Measurements from ENCODE around the gene CEP20. TPM values are rescaled to one million over a fixed set of nuclear protein-coding genes. Genes with fewer than 3 reads are reported as not detected.

CEP20 gene
- total RNA-seq, 2 experiments from 2014 or later: 34.5 to 39.0 TPM

DNA sequence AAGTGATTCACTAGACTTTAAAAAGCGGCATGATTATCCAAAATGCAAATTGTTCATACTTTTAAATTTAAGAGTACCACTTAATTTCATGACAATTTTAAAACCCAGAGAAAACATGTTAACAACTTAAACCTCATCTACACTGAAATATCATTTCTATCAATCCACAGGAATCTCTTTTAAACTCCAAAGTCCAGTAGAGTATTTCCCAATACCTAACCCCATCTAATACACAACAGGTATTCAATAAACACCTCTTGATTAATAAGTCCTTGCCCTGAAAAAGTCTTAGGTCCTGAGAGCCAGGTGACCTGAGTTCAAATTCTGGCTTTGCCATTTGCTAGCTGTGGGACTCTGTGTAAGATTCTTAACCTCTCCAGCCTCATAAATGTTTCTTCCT, 14.7 kb downstream of the CEP20 start:
- Mint-ChIP-seq H3K4me1 (ENCODE audit: low read depth) (peaks cover 3% of the 10 kb centered on the region), H3K9me3 (no peaks in the 10 kb centered on the region), H3K4me3 (no peak overlapping the region), H3K27ac (no peak overlapping the region), H3K27me3 (no peaks in the 10 kb centered on the region), H3K36me3 (ENCODE audit: low read depth) (peaks cover 16% of the 10 kb centered on the region)
- ATAC-seq (no peak), DNase-seq (no peak)
- TF ChIP-seq, protein P1, sequence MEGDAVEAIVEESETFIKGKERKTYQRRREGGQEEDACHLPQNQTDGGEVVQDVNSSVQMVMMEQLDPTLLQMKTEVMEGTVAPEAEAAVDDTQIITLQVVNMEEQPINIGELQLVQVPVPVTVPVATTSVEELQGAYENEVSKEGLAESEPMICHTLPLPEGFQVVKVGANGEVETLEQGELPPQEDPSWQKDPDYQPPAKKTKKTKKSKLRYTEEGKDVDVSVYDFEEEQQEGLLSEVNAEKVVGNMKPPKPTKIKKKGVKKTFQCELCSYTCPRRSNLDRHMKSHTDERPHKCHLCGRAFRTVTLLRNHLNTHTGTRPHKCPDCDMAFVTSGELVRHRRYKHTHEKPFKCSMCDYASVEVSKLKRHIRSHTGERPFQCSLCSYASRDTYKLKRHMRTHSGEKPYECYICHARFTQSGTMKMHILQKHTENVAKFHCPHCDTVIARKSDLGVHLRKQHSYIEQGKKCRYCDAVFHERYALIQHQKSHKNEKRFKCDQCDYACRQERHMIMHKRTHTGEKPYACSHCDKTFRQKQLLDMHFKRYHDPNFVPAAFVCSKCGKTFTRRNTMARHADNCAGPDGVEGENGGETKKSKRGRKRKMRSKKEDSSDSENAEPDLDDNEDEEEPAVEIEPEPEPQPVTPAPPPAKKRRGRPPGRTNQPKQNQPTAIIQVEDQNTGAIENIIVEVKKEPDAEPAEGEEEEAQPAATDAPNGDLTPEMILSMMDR (IDR thresholded peaks at IDR 0.05): no peak
- ChIA-PET CTCF (interaction anchor here (1.0 to 2.8 kb wide), 5 partner anchors 10 to 253 kb away, joined by 3 to 9 read pairs (median 3); partner anchors contain the start of gene CEP20), POLR2A (interaction anchor here (1.5 kb wide), 1 partner anchor 20 kb away, joined by 3 read pairs; no protein-coding TSS in a partner anchor)
- intact Hi-C loops (cut with micrococcal nuclease): no loop called here

DNA sequence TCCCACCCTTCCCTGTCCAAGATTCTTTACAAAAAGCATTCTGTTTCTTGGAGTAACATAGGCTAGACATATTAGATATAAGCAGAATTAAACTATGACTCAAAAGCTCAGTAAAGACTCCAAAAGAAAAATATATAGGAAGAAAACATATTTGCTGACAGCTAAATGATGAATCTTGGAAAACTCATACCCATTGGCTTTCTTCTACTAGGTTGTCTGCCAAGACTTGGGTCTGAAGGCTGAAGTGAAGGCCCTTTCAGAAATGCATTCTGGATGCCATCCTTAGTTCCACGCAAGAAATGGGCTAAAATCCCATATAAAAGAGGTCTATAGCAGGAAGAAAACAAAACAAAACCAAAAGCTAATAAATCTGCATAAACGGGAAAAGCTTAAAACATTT, 15.1 kb downstream of the CEP20 start:
- Mint-ChIP-seq H3K27ac (no peak overlapping the region), H3K4me1 (ENCODE audit: low read depth) (peaks cover 3% of the 10 kb centered on the region), H3K4me3 (no peak overlapping the region), H3K36me3 (ENCODE audit: low read depth) (peaks cover 15% of the 10 kb centered on the region), H3K27me3 (no peaks in the 10 kb centered on the region), H3K9me3 (no peaks in the 10 kb centered on the region)
- ATAC-seq (no peak), DNase-seq (no peak)
- POLR2A ChIA-PET: interaction anchor here (1.6 kb wide), 1 partner anchor 15 kb away, joined by 4 read pairs; the partner anchor contains the start of gene CEP20
- CTCF ChIA-PET: interaction anchor here (1.2 to 2.8 kb wide), 2 partner anchors 15 to 33 kb away, joined by 4 to 9 read pairs; partner anchors contain the start of gene CEP20
- TF ChIP-seq, protein P1 (IDR thresholded peaks at IDR 0.05): no peak
- intact Hi-C loops (cut with micrococcal nuclease): no loop called here

DNA sequence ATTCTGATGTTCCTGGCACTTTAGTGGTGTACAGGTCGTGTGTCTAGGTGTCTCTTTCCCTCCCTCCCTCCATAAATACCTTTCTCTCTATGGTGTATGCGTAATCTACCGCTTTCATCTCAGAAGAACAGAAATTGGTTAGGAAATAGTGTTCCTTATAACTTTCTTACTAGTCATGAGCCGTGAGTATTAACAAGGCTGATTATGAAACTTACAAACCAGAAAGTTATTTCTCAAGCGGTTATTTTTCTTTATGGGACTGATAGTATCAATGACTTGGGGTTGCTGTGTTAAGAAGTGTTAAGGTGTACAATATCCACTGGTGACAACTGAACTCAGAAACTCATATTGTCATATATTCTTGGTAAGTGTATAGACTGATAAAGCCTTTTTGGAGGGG, 18.4 kb downstream of the CEP20 start:
- POLR2A ChIA-PET: interaction anchor here (1.2 kb wide), 1 partner anchor 14 kb away, joined by 3 read pairs; no protein-coding TSS in a partner anchor
- TF ChIP-seq, protein P1 (IDR thresholded peaks at IDR 0.05): no peak
- intact Hi-C loops (cut with micrococcal nuclease): no loop called here
- Mint-ChIP-seq H3K9me3 (no peaks in the 10 kb centered on the region), H3K27me3 (no peaks in the 10 kb centered on the region), H3K4me1 (ENCODE audit: low read depth) (no peaks in the 10 kb centered on the region), H3K27ac (peak overlapping the region; percentile 39), H3K36me3 (ENCODE audit: low read depth) (peaks cover 17% of the 10 kb centered on the region), H3K4me3 (no peak overlapping the region)
- no peak for ATAC-seq
- CTCF ChIA-PET: interaction anchor here (1.1 kb wide), 1 partner anchor 48 kb away, joined by 3 read pairs; no protein-coding TSS in a partner anchor
- no peak for DNase-seq

DNA sequence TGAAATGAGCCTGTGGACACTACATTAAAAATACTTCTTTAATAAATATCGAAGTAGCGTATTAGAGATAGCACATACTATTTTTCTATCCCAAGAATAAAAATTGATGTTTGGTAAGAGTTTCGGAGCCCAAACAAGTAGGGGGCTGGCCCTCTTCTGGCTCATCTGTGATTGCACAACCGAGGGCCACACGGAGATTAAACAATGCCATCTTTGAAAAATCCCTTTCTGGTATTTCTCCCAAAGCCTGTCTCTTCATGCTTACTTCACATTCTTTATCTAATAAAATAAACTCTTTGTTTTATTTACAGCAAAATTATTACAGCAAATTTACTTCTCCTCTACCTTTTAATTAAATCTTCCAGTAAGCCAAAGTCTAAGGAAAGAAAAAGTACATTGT, 22.0 kb downstream of the CEP20 start:
- no peak overlapping the region for H3K27ac Mint-ChIP-seq
- ChIA-PET POLR2A (no interaction called here), CTCF (no interaction called here)
- TF ChIP-seq, protein P1 (IDR thresholded peaks at IDR 0.05): no peak
- intact Hi-C loops (cut with micrococcal nuclease): no loop called here
- no peak overlapping the region for H3K4me3 Mint-ChIP-seq
- H3K4me1 Mint-ChIP-seq (ENCODE audit: low read depth): no peaks in the 10 kb centered on the region
- DNase-seq (no peak), ATAC-seq (no peak)
- no peaks in the 10 kb centered on the region for H3K9me3 Mint-ChIP-seq
- H3K36me3 Mint-ChIP-seq (ENCODE audit: low read depth): peaks cover 13% of the 10 kb centered on the region
- H3K27me3 Mint-ChIP-seq: no peaks in the 10 kb centered on the region

DNA sequence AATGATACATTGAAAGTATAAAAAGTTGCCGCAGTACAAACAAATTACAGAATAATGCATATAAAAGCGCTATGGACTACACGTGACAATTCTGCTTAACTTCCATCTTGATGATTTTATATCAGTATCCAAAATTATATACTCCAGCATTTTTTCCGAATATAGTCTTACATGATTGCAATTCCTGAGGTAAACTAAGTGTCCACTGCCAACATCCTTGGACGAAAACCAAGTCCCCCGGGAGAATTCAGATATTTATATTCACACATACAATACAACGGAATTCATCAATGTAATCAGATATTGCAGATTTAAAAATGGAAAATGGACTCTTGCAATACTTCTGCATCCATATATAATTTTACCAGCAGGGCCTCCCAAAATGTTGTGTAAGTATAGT, 22.7 kb downstream of the CEP20 start:
- peaks cover 13% of the 10 kb centered on the region for H3K36me3 Mint-ChIP-seq (ENCODE audit: low read depth)
- CTCF ChIA-PET: no interaction called here

More for the DNA sequence above, 22.7 kb downstream of the CEP20 start:
- Mint-ChIP-seq H3K9me3 (no peaks in the 10 kb centered on the region), H3K4me3 (no peak overlapping the region), H3K27me3 (no peaks in the 10 kb centered on the region), H3K4me1 (ENCODE audit: low read depth) (no peaks in the 10 kb centered on the region), H3K27ac (no peak overlapping the region)
- intact Hi-C loops (cut with micrococcal nuclease): no loop called here
- POLR2A ChIA-PET: interaction anchor here (0.6 kb wide), 1 partner anchor 9 kb away, joined by 3 read pairs; the partner anchor contains the start of gene MYH11
- TF ChIP-seq, protein P1 (IDR thresholded peaks at IDR 0.05): no peak
- ATAC-seq: no peak
- no peak for DNase-seq

Measured in activated CD8-positive, alpha-beta T cell treated with anti-CD3 and anti-CD28 coated beads for 36 hours (primary cell).